Stimulated activated CD4-positive, alpha-beta T cell treated with anti-CD3 and anti-CD28 coated beads, Interleukin-1b, Interleukin-23, amount 100 ng/mL, for 1 hour (primary cell): ENCODE measurements around the gene PCDHA1.

ENCODE experiments used
- DNase-seq, 2 donors: peaks; one replicate each; pipeline ENCODE4 v3.0.0-alpha.2; 2020; ENCODE audit warnings: low read depth in 2 of 2

Gene PCDHA1

DNA sequence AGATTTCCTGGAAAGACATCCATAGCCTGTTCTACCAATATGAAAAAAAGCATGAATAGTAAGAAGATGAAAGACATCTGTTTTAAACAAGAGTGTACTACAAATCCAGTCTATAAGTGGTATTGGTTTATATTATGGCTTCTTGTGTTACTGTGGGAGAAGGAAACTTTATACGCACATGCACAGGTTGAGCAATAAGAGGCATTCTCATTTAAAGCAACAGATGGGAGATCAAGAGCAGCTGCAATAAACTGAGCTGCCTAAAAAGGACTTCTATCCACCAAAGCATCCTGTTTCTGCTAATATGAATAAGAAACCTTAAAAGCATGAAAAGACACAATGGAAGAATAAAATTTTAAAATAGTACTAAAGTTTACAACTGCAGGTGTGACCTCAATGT lies 256.6 kb downstream of the PCDHA1 start:
- no peak for DNase-seq

DNA sequence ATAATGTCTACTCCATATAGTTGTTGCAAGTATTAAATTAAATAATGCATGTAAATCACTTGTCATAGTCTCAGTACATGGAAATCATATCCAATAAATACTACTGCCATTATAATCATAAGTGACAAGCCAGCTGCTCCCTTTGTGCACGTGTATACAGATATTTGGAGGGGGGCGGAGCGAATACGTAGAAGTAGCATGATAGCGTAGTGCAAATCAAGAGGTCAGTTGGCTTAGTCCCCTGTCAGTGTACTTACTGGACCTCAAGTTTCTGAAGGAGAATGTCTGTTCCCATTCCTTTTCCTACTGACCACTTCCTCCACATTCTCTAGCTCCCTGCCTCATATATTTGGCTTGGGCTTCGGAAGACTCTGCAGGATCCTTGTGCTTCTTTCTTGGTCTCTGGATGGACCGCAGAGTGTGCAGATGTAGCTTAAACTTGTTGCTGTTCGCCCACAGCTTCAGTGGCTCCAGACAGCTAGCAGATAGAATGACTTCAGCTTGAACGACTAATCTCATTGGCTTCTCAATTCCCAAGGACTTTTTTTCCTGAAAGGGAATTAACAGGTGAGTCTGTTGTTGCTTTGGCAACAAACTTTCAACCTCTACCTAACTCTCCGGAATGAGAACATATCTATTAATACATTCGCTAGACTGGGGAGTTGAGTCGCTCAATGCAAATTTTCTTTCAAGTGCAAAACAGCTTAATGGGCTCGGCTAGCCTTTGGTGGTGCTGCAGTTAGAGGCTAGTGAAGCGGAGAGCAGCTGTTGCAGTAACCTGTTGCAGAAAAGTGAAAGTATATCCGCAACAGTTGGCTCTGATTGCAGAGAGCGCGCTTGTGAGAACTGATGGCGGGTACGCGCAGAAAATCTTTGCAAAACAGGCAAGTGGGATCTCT lies 264.9 kb downstream of the PCDHA1 start, which contains the start of gene PCDHB1:
TSS of gene PCDHB1 (plus strand) at position 753 of the 899 bp plus-strand sequence. CDS start at position 850, 97 bp downstream.
- no peak for DNase-seq

DNA sequence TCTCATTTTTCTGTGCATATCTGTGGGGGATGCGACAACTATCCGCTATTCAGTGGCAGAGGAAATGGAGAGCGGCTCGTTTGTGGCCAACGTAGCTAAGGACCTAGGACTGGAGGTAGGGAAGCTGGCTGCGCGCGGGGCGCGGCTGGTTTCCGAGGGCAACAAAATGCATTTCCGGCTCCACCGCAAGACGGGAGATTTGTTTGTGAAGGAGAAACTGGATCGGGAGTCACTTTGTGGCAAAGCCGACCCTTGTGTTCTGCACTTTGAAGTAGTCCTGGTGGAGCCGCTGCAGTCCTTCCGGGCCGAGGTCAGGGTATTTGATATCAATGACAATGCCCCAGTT lies 265.6 kb downstream of the PCDHA1 start:
- DNase-seq, result no peak
